ENCODE data around the gene SCYGR7. TPM values are rescaled to one million over a fixed set of nuclear protein-coding genes. Genes with fewer than 3 reads are reported as not detected.
A peak's percentile ranks its signal among the peaks of the same experiment; 100 is the strongest.
"Not testable (repeated sequence)": the region's sequence is repeated elsewhere in the genome, so short reads cannot be mapped to it uniquely, and the experiment has no call there.

SCYGR7 gene
- total and polyA plus RNA-seq, 2 experiments from 2014 or later = not detected

GRCh38 chr2:227716501-227716900 is 11.6 kb upstream of the SCYGR7 start:
- no peaks in the 10 kb centered on the region for H3K36me3 ChIP-seq
- peaks cover 10% of the 10 kb centered on the region for H3K27me3 ChIP-seq
- DNase-seq (ENCODE audit: low read depth in 1 of 2, low spot score in 1 of 2) = no peak
- H3K27ac ChIP-seq = no peak overlapping the region
- TF ChIP-seq, protein P1, sequence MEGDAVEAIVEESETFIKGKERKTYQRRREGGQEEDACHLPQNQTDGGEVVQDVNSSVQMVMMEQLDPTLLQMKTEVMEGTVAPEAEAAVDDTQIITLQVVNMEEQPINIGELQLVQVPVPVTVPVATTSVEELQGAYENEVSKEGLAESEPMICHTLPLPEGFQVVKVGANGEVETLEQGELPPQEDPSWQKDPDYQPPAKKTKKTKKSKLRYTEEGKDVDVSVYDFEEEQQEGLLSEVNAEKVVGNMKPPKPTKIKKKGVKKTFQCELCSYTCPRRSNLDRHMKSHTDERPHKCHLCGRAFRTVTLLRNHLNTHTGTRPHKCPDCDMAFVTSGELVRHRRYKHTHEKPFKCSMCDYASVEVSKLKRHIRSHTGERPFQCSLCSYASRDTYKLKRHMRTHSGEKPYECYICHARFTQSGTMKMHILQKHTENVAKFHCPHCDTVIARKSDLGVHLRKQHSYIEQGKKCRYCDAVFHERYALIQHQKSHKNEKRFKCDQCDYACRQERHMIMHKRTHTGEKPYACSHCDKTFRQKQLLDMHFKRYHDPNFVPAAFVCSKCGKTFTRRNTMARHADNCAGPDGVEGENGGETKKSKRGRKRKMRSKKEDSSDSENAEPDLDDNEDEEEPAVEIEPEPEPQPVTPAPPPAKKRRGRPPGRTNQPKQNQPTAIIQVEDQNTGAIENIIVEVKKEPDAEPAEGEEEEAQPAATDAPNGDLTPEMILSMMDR (IDR thresholded peaks at IDR 0.05; ENCODE audit: low read depth, low read length) = no peak
- no peaks in the 10 kb centered on the region for H3K4me1 ChIP-seq (ENCODE audit: low read depth)
- H3K9me3 ChIP-seq (ENCODE audit: low read depth) = no peaks in the 10 kb centered on the region
- H3K4me3 ChIP-seq = no peak overlapping the region

- DNase-seq (ENCODE audit: low read depth in 1 of 2, low spot score in 1 of 2) = peak; percentile 80 to 98
- H3K27ac ChIP-seq = no peak within 1 kb of the TSS
Measured at GRCh38 chr2:227717687-227718567, 10.2 kb upstream of the SCYGR7 start, which contains the start of gene SLC19A3. Gene SLC19A3 (minus strand): TSS chr2:227718028. CDS start chr2:227702318, 15,710 bp downstream.

DNA sequence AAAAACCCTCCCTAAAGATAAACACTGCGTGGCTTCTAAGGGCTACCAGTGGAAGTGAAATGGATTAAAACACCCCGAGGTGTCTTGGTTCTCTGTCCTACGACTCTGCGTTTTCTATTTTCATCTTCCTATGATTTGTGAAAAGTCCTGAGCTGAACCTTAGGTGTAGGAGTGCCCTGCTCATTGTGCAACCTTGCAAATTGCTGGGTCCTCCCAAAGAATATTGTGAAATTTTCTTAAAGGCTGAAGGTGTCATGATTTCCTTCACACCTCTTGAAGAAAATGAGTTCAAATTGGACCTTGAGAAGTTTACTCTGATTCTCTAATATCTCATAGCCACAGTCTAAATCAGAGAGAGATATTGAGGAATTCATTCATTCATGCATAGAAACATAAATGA is 8.5 kb upstream of the SCYGR7 start:
- no peak overlapping the region for H3K27ac ChIP-seq
- peaks cover 10% of the 10 kb centered on the region for H3K27me3 ChIP-seq
- H3K4me1 ChIP-seq (ENCODE audit: low read depth) = no peaks in the 10 kb centered on the region
- no peak overlapping the region for H3K4me3 ChIP-seq
- H3K9me3 ChIP-seq (ENCODE audit: low read depth) = no peaks in the 10 kb centered on the region
- DNase-seq (ENCODE audit: low read depth in 1 of 2, low spot score in 1 of 2) = peak in 1 of 2 donors; percentile 23
- no peaks in the 10 kb centered on the region for H3K36me3 ChIP-seq
- TF ChIP-seq, protein P1 (IDR thresholded peaks at IDR 0.05; ENCODE audit: low read depth, low read length) = no peak

More at GRCh38 chr2:227717687-227718567, 10.2 kb upstream of the SCYGR7 start, which contains the start of gene SLC19A3:
- Histone ChIP-seq H3K4me1 (ENCODE audit: low read depth) (no peaks in the 10 kb centered on the region), H3K36me3 (no peaks in the 10 kb centered on the region), H3K9me3 (ENCODE audit: low read depth) (no peaks in the 10 kb centered on the region), H3K4me3 (peak within 1 kb of the TSS; percentile 31), H3K27me3 (peaks cover 10% of the 10 kb centered on the region)
- TF ChIP-seq, protein P1 (IDR thresholded peaks at IDR 0.05; ENCODE audit: low read depth, low read length) = peak; percentile 4

- Histone ChIP-seq H3K4me3 (no peak overlapping the region), H3K27me3 (peaks cover 10% of the 10 kb centered on the region), H3K9me3 (ENCODE audit: low read depth) (no peaks in the 10 kb centered on the region), H3K36me3 (no peaks in the 10 kb centered on the region), H3K27ac (no peak overlapping the region), H3K4me1 (ENCODE audit: low read depth) (no peaks in the 10 kb centered on the region)
- TF ChIP-seq, protein P1 (IDR thresholded peaks at IDR 0.05; ENCODE audit: low read depth, low read length) = no peak
- peak in 1 of 2 donors; percentile 12 for DNase-seq (ENCODE audit: low read depth in 1 of 2, low spot score in 1 of 2)
Measured at GRCh38 chr2:227720680-227721079, 7.5 kb upstream of the SCYGR7 start.

- not testable (repeated sequence) for H3K4me3 ChIP-seq; H3K27ac ChIP-seq; H3K4me1 ChIP-seq (ENCODE audit: low read depth); DNase-seq (ENCODE audit: low read depth in 1 of 2, low spot score in 1 of 2); H3K27me3 ChIP-seq; H3K9me3 ChIP-seq (ENCODE audit: low read depth); H3K36me3 ChIP-seq
Measured at GRCh38 chr2:227722821-227723220, 5.3 kb upstream of the SCYGR7 start.

DNA sequence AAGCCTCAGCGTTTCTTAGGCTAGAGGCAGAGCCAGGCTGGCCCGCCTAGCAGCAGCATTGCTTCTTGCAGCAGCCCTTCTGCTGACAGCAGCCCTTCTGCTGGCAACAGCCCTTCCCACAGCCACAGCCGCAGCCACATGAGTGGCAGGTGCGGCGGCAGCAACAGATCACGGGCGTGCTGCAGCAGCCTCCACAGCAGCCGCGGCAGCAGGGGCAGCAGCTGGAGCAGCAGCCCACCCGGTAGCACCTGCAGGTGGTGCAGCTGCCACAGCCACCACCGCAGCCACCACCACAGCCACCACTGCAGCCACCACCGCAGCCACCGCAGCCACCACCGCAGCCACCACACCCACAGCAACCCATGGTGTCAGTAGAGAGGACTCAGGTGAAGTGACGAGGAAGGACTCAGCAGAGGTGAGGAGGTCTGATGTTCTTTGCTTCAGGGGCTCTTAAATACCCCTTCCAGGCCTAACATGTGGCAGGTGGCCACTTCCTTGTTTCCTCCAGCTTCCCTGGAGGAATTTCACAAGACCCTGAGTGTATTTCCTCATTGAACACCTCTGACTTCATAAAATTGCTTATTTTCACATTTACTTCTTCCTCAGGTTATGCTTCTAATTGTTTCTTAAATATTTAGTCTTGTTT is 3.6 kb upstream of the SCYGR7 start, which contains the start of gene SCYGR6:
Gene SCYGR6, minus strand, starts transcription at position 364 of the 646 bp plus-strand sequence. Its CDS starts 0 bp downstream, at position 364.
- DNase-seq (ENCODE audit: low read depth in 1 of 2, low spot score in 1 of 2) = no peak
- H3K9me3 ChIP-seq (ENCODE audit: low read depth) = no peaks in the 10 kb centered on the region
- H3K36me3 ChIP-seq = no peaks in the 10 kb centered on the region
- TF ChIP-seq, protein P1 (IDR thresholded peaks at IDR 0.05; ENCODE audit: low read depth, low read length) = no peak
- no peak within 1 kb of the TSS for H3K27ac ChIP-seq
- no peaks in the 10 kb centered on the region for H3K27me3 ChIP-seq
- no peaks in the 10 kb centered on the region for H3K4me1 ChIP-seq (ENCODE audit: low read depth)
- H3K4me3 ChIP-seq = no peak within 1 kb of the TSS
